COR-L47 (cell line): ENCODE measurements around the gene COL19A1.
"Not testable (repeated sequence)": the region's sequence is repeated elsewhere in the genome, so short reads cannot be mapped to it uniquely, and the experiment has no call there.

Source experiments
- DNase-seq: peaks from one replicate; lab custom pipeline; 2025; lab: John Stamatoyannopoulos, UW

The COL19A1 gene

DNA sequence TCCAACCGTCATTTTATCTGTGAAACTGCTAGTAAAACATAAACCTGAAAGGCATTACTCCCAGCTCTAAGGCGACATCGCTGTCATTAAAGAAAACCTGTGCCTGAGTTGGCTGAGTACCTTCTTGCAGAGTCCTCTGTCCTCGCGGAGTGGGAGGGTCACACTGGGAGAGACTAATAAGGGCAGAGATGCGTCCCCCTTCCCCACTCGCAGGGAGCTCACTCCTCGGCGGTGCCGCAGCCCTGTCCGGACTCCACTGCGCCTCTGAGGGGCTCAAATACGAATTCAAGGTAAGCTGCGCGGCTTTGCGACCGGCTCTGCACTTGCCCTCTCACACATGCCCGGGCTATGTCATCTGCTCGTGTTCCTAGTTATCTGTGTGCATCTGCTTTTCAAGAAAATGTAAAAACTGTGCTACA lies at the start of gene COL19A1:
Gene COL19A1 (plus strand): TSS at position 206 of the 419 bp plus-strand sequence. CDS start 13,012 bp downstream, outside the sequence.
- DNase-seq = no peak

DNA sequence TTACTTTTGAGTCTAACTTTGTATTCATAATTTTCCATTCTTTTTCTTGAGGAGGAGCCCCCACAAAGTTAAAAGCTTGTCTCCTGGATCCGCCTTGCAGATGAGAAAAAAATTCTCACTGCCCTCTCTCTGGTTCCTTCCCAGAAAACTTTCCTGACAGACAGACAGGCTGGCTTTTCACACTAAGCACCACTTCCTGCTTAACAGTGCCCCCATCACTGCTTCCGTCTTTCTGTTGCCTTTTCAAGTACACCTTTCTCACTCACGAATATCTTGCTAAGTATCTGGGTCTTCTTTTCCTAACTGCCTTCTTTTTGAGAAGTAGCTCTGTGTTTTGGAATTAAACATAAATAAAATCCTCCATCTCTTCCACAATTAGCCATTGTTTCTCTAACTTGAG lies 49.8 kb upstream of the COL19A1 start:
- DNase-seq = no peak

GRCh38 chr6:69817358-69817757 lies 49.0 kb upstream of the COL19A1 start:
- no peak for DNase-seq

- DNase-seq = no peak
Observed at GRCh38 chr6:69818223-69818930, 48.0 kb upstream of the COL19A1 start.

GRCh38 chr6:69819138-69819537 lies 47.2 kb upstream of the COL19A1 start:
- DNase-seq = no peak

GRCh38 chr6:69820018-69820417 lies 46.3 kb upstream of the COL19A1 start:
- DNase-seq = no peak

DNA sequence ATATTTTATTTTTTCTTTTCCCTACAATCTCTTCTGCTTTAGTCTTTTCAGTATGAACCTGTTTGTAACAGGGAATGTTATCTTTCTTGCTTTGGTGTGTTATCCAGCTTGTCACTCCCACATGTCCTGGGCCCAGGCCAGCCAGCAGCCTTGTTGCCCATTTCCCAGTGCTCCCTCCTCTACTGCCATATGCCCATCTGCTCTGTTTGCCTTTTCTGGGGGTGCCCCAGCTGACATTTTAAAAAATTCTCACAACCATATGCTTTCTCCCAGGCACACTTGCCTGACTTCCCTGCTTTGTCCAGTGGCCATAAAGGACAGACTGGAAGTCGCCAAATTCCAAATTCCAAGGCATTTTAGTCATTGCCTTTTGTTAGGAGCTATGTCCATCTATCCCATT lies 45.9 kb upstream of the COL19A1 start:
- DNase-seq = no peak

DNA sequence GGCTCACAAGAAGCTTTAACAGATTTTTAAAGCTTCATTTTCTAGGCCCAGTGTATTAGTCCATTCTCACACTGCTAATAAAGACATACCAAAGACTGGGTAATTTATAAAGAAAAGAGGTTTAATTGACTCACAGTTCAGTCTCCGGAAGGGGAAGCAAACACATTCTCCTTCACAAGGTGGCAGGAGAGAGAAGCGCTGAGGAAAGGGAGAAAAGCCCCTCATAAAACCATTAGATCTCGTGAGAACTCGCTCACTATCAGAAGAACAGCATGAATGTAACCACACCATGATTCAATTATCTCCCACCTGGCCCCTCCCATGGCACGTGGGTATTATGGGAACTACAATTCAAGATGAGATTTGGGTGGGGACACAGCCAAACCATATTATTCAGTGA lies 42.0 kb upstream of the COL19A1 start:
- DNase-seq = not testable (repeated sequence)

DNA sequence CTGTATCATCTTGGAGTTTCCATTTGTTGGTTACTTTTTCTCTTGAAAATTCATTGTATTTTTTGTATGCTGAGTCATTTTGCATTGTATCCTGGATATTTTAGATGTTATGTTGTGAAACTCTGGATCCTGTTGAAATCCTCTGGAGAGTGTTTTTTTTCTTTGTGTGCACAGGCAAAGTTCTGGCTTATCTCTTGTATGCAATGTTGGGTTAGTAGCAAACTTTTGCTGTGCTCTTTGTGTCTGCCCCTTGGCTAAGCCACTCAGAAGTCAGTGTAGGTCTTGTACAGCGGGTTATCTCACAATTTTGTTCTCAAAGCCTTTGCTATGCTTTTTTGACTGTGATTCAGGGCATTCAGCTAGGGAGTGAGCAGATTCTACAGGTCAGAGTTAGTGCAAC lies 40.5 kb upstream of the COL19A1 start:
- no peak for DNase-seq

- DNase-seq = no peak
Observed at GRCh38 chr6:69827276-69827893, 39.0 kb upstream of the COL19A1 start.

DNA sequence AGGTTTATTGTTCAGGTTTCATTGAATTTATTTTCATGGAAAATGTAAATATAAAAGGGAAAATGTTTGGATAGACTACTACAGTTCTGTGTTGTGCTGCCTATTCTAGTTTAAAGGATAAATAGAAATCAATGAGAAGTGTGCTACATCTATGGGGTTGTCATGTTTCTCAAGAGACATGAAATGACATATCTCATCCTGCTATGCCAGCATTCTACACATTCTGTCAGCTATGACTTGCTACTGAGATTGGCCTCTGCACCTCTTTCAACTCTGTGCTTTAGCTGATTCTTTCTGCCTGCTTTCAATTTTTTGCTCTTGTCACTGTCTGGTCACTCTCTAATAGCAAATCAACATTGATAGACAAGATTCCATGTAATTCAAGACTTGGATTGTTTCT lies 33.8 kb upstream of the COL19A1 start:
- no peak for DNase-seq

DNA sequence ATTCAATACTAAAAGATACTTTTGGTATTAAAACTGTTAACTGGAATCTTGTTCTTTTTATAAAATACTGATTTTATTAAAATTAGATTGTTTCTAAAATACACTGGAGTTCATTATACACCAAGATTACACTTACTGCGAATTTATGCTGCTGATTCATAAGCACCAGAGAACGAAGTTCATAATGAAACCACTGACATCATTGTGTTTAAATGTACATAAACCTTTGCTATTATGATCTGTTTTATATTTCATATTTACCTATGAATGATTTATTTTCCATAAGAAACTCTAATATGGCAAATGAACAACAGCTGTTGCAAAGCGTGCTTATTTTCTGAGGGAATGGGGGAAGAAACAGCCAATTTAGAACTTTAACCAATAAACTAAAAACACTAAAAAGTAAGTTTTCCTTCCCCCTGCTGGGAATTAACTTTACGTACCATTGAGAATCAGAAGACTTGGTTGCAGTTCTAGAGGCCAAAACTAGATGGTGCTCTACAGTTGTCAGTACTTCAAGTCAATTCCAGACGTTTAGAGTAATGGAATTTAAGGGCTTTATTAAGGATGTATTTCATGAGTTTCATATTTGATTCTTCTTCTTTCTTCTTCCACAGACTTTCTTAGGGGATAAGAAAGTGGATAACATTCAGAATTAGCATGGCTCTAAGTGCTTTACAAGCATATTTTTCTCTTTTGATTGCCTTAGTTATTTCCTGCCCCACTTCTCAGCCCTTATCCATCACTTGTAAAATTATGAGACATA lies 30.8 kb upstream of the COL19A1 start:
- DNase-seq = peak; percentile 30

- DNase-seq = no peak
Observed at GRCh38 chr6:69841862-69842261, 24.5 kb upstream of the COL19A1 start.

DNA sequence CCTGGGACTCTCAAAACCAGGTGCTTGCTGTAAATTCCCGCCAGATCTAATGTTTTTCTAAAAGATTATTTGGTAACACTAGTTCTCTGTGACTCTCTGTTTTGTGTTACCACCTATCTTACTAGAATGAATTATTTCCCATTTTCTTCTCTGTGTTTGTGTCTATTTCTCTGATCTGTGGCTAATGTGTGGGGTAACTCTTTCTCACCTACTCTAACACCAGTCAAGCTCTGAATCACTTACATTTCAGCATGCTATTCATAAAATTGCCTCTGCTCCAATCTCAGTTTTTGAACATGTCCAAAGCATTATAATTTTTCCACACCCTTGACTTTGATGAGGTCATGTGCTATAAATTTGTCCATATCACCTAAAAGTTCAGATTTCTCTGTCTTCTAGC lies 23.2 kb upstream of the COL19A1 start:
- no peak for DNase-seq

DNA sequence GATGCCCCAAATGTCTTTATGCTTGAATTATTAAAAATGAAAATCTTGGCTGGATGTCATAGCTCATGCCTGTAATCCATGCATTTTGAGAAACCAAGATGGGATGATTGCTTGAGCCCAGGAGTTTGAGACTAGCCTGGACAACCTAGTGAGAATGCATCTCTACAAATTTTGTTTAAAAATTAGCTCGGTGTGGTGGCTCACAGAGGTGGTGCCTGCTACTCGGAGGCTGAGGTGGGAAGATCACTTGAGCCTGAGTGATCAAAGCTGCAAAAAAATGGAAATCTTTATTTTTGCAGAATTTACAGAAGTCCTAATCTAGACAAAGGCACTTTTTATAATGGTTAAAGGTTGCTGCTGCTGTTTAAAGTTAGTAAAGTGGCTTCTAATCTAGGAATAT lies 20.0 kb upstream of the COL19A1 start:
- DNase-seq = no peak

- DNase-seq = no peak
Observed at GRCh38 chr6:69846770-69847491, 19.4 kb upstream of the COL19A1 start.

DNA sequence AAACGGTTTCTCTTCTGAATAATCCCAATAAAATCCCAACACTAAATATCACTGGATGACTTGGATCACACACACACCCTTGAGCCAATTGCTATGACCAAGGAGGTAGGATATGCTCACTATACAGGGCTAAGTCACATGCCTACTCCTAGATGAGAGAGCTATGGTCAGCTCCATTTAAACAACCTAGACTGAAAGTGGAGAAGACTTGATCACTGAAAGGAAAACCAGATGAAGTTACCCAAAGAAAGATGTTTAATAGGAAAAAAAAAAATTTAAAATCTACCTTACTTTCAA lies 18.9 kb upstream of the COL19A1 start:
- DNase-seq = no peak

GRCh38 chr6:69848552-69848951 lies 17.8 kb upstream of the COL19A1 start:
- DNase-seq = no peak

- no peak for DNase-seq
Observed at GRCh38 chr6:69852706-69853105, 13.7 kb upstream of the COL19A1 start.

GRCh38 chr6:69861986-69862385 lies 4.4 kb upstream of the COL19A1 start:
- no peak for DNase-seq

DNA sequence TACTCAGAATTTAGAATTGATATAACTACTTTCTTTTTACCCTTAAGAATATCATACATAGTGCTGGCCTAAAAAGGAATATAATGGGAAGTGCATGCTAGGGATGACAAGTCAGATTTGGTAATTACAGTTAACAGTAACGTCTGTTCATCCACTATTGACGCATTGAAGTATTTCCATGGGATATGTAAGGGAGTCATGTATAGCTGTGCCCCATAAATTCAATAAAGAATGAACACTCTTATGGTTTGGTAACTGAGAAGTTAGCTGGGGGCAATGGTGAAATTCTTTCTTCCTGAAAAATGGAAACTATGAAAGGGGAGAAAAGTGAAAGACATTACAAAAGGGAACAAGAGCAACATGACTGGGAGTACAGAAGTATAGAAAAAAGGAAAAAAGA lies 2.6 kb upstream of the COL19A1 start:
- no peak for DNase-seq

DNA sequence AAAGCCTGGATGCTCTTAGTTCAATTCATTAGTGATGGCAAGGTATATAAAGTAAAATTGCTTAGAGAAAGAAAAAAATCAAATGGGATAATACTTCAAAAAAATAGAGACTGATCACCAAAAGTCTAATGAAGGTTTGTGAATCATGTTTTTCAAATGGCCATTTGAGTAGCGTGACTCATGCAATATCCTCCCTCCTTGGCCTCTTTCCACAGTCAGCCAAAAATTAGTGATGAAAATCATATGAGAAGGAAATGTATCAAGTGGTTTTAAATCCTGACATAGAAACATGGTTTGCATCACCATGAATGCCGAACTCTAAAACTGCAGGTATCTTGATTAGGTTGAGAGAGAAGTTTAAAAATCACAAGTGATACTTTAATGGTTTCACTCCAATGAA lies 1.2 kb upstream of the COL19A1 start:
- no peak for DNase-seq
